ENCODE results near the gene PABPN1L. TPM values are rescaled to one million over a fixed set of nuclear protein-coding genes. Genes with fewer than 3 reads are reported as not detected.

Gene PABPN1L
- total and polyA plus RNA-seq, 12 donors, result 0.22 to 3.3 (median 0.62) TPM; not detected in 4

DNA sequence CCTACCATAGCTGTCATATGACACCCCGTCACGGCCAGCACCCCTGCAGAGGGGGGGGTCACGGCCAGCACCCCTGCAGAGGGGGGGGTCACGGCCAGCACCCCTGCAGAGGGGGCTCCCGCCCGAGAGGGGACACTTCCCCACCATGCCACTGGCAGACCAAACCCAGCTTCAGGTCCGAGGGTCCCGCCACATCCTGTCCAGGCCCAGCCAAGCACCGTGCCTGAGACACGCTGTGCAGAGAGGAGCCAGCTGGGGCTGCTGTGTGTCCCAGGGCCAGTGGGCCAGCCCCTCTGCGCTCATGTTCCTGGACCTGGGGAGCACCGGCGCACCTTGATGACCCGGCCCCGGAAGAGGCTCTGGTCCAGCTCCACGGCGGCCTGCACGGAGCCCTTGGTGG lies 1.9 kb downstream of the PABPN1L start:
- Histone ChIP-seq H3K4me1 (replicated peaks in 1 of 2) (peaks cover 5 to 24% of the 10 kb centered on the region in 2 donors), H3K9me3 (replicated peaks in 1 of 3) (no peaks in the 10 kb centered on the region), H3K4me3 (no peak overlapping the region), H3K27me3 (no peaks in the 10 kb centered on the region), H3K36me3 (replicated peaks in 1 of 2) (peaks cover 0 to 34% of the 10 kb centered on the region in 2 donors), H3K27ac (no peak overlapping the region)
- WGBS, 4 donors, result 69 to 100% (median 80%) methylated on average over 1 to 18 of the region's 18 CpGs
- intact Hi-C loops (cut with DNase I), result no loop called here
- no peak for DNase-seq
- no peak for TF ChIP-seq POLR2A (IDR thresholded peaks at IDR 0.05)
- no peak for TF ChIP-seq CTCF (IDR thresholded peaks at IDR 0.05)

DNA sequence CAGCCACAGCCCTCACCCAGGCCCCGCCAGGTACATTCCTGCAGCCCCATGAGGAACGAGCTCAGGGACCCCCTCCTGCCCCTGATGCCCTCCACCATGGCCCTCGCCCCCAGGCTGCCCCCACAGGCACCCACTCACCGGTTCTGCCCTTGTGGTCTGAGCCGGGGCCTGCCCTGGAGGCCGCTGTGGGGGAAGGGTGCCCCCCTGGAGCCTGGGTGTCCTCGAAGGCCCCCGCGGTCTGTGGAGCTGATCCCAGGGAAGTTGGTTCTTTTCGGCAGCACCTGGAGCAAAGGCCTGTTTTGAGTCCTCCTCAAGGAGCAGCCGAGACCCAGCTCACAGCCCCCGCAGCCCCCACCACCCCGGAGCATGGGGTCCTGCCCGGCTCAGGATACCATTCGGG lies 2.4 kb downstream of the PABPN1L start:
- H3K9me3 ChIP-seq (replicated peaks in 1 of 3), result no peaks in the 10 kb centered on the region
- WGBS, 4 donors, result 75 to 100% (median 84%) methylated on average over 1 to 15 of the region's 15 CpGs
- peaks cover 0 to 38% of the 10 kb centered on the region in 2 donors for H3K36me3 ChIP-seq (replicated peaks in 1 of 2)
- H3K27ac ChIP-seq, result no peak overlapping the region
- intact Hi-C loops (cut with DNase I), result no loop called here
- no peak for DNase-seq
- TF ChIP-seq CTCF (IDR thresholded peaks at IDR 0.05) (no peak), POLR2A (IDR thresholded peaks at IDR 0.05) (no peak)
- no peaks in the 10 kb centered on the region for H3K27me3 ChIP-seq
- H3K4me3 ChIP-seq, result no peak overlapping the region
- H3K4me1 ChIP-seq (replicated peaks in 1 of 2), result peaks cover 5 to 28% of the 10 kb centered on the region in 2 donors

DNA sequence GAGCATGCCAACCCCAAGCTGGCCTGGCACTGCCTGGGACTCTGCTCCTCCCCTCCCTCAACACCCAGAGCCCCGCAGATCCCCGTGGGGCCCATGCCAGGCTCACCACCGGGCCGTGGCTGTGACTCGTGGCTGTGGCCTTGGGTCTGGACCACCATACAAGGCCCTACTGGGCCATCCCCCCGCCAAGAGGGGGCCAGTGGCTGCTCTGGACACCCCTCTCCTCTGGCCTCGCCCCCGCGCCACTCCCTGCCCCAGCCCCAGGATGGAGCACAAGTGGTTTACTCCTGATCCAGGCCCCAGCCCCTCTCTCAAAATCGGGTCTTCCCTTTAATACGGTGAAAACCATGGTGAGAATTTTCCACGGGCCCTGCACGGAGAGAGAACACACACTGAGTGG lies 3.0 kb downstream of the PABPN1L start:
- H3K36me3 ChIP-seq (replicated peaks in 1 of 2), result peaks cover 0 to 45% of the 10 kb centered on the region in 2 donors
- TF ChIP-seq CTCF (IDR thresholded peaks at IDR 0.05) (no peak), POLR2A (IDR thresholded peaks at IDR 0.05) (no peak)
- H3K9me3 ChIP-seq (replicated peaks in 1 of 3), result no peaks in the 10 kb centered on the region
- intact Hi-C loops (cut with DNase I), result no loop called here
- H3K4me1 ChIP-seq (replicated peaks in 1 of 2), result peaks cover 5 to 35% of the 10 kb centered on the region in 2 donors
- no peak overlapping the region for H3K4me3 ChIP-seq
- no peaks in the 10 kb centered on the region for H3K27me3 ChIP-seq
- DNase-seq, result no peak
- WGBS, 4 donors, result 66 to 74% (median 70%) methylated on average over 12 to 13 of the region's 13 CpGs
- no peak overlapping the region for H3K27ac ChIP-seq

DNA sequence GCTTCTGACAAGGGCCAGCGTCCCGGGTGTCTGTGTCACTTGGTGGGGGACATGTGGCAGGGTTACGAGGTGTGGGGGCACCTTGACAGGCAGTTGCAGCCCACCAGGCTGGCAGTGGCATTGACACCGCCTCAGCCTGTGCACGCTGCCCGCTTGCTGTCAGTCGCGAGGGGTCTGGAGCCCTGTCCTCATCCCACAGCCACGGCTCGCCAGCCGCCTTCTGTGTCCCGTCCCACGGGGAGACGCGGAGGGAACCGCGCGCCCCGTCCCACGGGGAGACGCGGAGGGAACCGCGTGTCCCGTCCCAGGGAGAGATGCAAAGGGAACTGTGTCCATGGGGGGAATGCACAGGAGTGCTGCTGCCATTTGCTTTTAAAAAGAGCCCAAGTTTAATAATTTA lies 3.5 kb downstream of the PABPN1L start:
- Histone ChIP-seq H3K4me1 (replicated peaks in 1 of 2) (peaks cover 8 to 40% of the 10 kb centered on the region in 2 donors), H3K36me3 (replicated peaks in 1 of 2) (peaks cover 0 to 45% of the 10 kb centered on the region in 2 donors), H3K27ac (no peak overlapping the region), H3K9me3 (replicated peaks in 1 of 3) (no peaks in the 10 kb centered on the region), H3K4me3 (no peak overlapping the region), H3K27me3 (no peaks in the 10 kb centered on the region)
- no peak for DNase-seq
- no peak for TF ChIP-seq POLR2A (IDR thresholded peaks at IDR 0.05)
- no peak for TF ChIP-seq CTCF (IDR thresholded peaks at IDR 0.05)
- WGBS, 4 donors, result 90 to 96% (median 94%) methylated on average over 20 to 25 of the region's 25 CpGs
- intact Hi-C loops (cut with DNase I), result no loop called here

All from adrenal gland (tissue), 12 donors.